Measurements from ENCODE around the gene KRTAP10-6.
"Not testable (repeated sequence)": the region's sequence is repeated elsewhere in the genome, so short reads cannot be mapped to it uniquely, and the experiment has no call there.

The KRTAP10-6 gene

DNA sequence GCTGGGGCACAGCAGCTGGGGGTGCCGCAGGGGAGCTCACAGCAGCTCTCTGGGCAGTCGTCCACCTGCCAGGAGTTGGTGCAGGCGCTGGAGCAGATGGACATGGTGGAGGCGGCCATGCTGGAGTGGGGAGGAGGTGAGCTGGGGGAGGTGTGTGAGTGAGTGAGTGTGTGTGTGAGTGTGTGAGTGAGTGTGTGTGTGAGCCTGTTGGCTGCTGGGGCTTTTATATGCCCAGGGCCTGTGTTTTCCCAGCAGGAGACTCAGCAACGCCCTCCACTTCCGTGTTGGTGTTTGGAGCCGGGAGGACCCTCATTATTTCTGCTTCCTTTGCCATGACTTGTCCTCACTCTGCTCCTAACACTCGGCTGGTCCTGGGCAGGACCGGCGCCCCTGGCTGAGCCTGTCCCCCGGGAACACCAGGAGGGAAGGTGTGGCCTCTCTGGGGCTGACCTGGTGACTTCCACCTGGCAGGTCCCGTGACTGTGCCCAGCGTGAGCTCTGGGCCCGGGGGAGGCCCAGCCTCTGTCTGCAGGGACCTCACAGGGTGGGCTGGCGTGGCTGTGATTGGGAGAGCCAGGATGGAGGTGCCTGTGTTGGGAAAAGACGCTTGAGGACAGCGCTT lies 40.9 kb downstream of the KRTAP10-6 start, which contains the start of gene KRTAP10-2:
Gene KRTAP10-2, minus strand, starts transcription at position 166 of the 622 bp plus-strand sequence. Its CDS starts 47 bp downstream, at position 119.
- DNase-seq (ENCODE audit: low read depth): no peak
- no peak within 1 kb of the TSS for H3K4me3 ChIP-seq (ENCODE audit: low read depth, low read length)
- TF ChIP-seq, protein P1, sequence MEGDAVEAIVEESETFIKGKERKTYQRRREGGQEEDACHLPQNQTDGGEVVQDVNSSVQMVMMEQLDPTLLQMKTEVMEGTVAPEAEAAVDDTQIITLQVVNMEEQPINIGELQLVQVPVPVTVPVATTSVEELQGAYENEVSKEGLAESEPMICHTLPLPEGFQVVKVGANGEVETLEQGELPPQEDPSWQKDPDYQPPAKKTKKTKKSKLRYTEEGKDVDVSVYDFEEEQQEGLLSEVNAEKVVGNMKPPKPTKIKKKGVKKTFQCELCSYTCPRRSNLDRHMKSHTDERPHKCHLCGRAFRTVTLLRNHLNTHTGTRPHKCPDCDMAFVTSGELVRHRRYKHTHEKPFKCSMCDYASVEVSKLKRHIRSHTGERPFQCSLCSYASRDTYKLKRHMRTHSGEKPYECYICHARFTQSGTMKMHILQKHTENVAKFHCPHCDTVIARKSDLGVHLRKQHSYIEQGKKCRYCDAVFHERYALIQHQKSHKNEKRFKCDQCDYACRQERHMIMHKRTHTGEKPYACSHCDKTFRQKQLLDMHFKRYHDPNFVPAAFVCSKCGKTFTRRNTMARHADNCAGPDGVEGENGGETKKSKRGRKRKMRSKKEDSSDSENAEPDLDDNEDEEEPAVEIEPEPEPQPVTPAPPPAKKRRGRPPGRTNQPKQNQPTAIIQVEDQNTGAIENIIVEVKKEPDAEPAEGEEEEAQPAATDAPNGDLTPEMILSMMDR (IDR thresholded peaks at IDR 0.05; ENCODE audit: low read depth, low read length, missing control alignments): no peak

DNA sequence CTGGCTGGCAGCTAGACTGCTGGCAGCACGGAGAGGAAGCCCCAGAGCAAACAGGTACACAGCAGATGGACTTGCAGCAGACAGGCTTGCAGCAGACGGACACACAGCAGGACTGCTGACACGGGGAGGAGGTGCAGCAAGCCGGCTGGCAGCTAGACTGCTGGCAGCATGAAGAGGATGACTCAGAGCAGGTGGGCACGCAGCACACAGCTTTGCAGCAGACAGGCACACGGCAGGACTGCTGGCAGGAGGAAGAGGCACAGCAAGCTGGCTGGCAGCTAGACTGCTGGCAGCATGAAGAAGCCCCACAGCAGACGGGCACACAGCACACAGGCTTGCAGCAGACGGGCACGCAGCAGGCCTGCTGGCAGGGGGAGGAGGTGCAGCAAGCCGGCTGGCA lies 41.5 kb downstream of the KRTAP10-6 start:
- no peak overlapping the region for H3K4me3 ChIP-seq (ENCODE audit: low read depth, low read length)
- TF ChIP-seq, protein P1 (IDR thresholded peaks at IDR 0.05; ENCODE audit: low read depth, low read length, missing control alignments): no peak
- DNase-seq (ENCODE audit: low read depth): no peak

DNA sequence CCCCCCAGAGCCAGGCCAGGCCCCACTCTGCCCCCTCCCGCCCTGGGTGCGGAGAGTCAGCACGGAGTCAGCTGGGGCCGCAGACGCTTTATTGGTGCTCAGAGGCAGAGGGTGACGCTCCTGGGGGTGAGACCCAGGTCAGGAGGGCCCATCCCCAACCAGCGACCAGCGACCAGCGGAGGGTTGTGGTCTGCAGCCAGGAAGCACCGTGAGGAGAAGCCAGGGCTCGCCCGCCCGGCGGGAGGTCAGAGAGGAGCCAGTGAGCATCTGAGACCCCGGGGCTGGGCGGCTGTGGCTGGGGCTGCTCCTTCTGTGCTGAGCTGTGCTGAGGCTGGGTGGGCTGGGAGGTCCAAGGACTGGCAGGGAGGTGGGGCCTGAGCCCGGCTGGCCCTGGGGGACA lies 42.0 kb downstream of the KRTAP10-6 start:
- not testable (repeated sequence) for H3K4me3 ChIP-seq (ENCODE audit: low read depth, low read length); DNase-seq (ENCODE audit: low read depth)

DNA sequence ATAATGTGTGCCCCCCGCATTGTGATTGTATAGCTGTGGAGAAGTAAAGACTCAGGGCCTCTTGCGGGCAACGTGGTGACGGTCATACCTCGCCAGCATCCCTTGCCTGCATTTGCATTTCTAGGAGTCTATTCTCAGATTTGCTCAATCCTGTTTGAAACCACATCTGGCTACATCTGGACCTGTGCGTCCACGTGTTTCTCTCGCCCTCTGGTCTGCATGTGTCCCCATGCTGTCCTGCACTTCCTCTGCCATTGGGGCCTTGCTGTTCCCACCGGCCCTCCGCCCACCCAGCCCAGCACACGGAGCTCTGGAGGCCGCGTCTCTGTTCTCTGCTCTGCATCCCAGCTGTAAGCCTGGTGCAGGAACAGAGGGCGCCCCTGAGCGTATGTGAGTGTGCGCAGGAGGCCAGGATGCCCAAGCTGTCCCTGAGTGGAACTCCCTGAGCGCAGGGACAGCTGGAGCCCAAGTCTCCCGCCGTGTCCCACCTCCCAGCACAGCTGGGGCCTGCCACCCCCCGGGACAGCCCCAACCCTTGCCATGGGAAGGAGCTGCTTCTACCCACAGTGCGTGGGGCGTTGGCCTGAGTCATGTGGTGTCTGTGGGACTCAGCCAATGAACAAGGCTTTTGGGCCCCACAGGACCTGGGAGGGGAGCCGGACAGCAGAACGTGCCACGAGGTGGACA lies 42.6 kb downstream of the KRTAP10-6 start:
- TF ChIP-seq, protein P1 (IDR thresholded peaks at IDR 0.05; ENCODE audit: low read depth, low read length, missing control alignments): no peak
- DNase-seq (ENCODE audit: low read depth): no peak
- no peak overlapping the region for H3K4me3 ChIP-seq (ENCODE audit: low read depth, low read length)

DNA sequence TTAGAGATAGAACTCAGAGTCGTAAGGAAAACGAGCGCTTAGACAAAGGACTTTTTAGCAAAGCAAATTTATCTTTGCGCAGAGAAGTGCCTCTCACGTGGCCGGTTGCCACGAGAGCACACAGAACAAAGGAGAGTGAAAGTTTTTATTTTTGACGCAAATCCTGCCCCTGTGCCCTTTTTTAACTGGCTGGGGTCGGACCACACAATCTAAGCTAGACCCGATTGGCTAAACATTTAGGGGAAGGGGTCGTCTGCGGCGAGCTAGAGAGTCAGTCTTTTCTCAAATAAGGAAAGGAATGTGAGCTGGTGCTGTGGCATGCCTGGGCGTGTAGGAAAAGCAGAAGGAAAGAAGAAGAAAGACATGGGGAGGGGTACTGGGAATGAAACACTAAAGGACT lies 43.4 kb downstream of the KRTAP10-6 start:
- TF ChIP-seq, protein P1 (IDR thresholded peaks at IDR 0.05; ENCODE audit: low read depth, low read length, missing control alignments): no peak
- DNase-seq (ENCODE audit: low read depth): no peak

DNA sequence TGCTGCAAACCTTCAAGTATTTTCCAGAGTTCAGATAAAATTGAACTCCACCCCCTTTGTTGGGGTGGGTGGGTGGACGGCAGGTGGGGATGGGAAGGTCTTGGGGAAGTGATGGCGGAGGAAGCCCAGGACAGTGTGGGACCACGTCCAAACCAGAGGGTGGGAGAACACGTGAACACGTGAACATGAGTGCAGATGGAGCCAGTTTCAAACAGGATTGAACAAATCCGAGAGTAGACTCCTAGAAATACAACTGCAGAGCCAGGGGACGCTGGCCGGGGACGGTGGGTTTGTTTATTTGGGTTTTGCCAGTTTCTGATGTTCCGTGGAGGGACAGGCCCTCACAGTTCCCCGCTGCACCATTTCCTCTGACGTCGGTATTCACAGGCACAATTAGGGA lies 43.9 kb downstream of the KRTAP10-6 start:
- DNase-seq (ENCODE audit: low read depth): no peak
- TF ChIP-seq, protein P1 (IDR thresholded peaks at IDR 0.05; ENCODE audit: low read depth, low read length, missing control alignments): no peak
- H3K4me3 ChIP-seq (ENCODE audit: low read depth, low read length): no peak overlapping the region

More for the DNA sequence above, 43.4 kb downstream of the KRTAP10-6 start:
- H3K4me3 ChIP-seq (ENCODE audit: low read depth, low read length): no peak overlapping the region

DNA sequence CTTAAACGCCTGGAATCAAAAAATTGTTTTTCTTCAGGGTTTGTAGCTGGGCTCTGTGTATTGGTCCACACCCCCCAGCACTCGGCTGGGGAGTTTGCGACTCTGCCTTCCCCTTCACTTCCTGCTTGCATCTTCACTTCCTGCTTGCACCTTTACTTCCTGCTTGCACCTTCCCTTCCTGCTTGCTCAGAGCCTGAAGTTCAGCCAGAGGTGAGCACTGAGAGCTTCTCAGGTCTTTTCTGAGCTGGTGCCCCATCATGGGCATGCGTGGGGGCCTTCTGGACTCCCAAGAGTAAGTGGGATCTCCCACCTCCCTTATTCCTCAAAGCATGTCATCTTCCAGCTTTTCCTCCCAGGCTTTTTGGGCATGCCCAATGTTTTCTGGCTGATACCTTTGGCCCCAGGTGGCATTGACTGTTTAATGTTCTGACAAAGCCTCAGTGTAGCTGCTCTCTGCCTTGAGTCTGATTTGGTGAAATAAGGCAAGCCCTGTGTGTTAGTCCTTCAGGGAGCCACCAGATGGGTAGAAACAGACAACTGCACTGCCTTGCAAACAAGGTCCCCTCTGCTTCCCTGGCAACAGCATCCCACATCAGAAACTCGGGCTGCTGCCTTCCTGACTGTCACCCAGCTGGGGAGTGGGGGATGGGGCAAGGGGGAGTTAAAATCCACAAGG lies 44.5 kb downstream of the KRTAP10-6 start:
- no peak for DNase-seq (ENCODE audit: low read depth)
- TF ChIP-seq, protein P1 (IDR thresholded peaks at IDR 0.05; ENCODE audit: low read depth, low read length, missing control alignments): no peak
- no peak overlapping the region for H3K4me3 ChIP-seq (ENCODE audit: low read depth, low read length)

Measured in GM12864 (cell line).